WTC11 (cell line): ENCODE measurements around the gene CBFA2T3. TPM values are rescaled to one million over a fixed set of nuclear protein-coding genes. Genes with fewer than 3 reads are reported as not detected.

Experiments
- ATAC-seq: fragments of 200-7000 bp; cut with Tn5 transposase; 2 replicates; pipeline ENCODE4 v1.10.0; 2021; ENCODE audit warnings: mild to moderate bottlenecking, moderate library complexity
- CTCF ChIA-PET: fragments of 300-600 bp; sonication (Branson Sonifier 250); formaldehyde crosslinking; loops from one replicate; lab custom pipeline; 2021; ENCODE audit warnings: antibody characterized with exemption; lab: Charles Lee
- POLR2A ChIA-PET: fragments of 350-600 bp; sonication (Branson Sonifier 250); formaldehyde crosslinking; loops from one replicate; lab custom pipeline; 2021; ENCODE audit warnings: antibody characterized with exemption; lab: Charles Lee
- DNase-seq: peaks from one replicate; pipeline ENCODE4 v3.0.0; 2021; ENCODE audit warnings: low spot score
- H3K27ac Mint-ChIP-seq: 2 replicates; pipeline ENCODE4 v1.8.0; 2021; ENCODE audit warnings: mixed read lengths
- H3K27me3 Mint-ChIP-seq: 2 replicates; pipeline ENCODE4 v1.8.0; 2021; ENCODE audit warnings: low read depth, mild to moderate bottlenecking, moderate library complexity, mixed read lengths
- H3K36me3 Mint-ChIP-seq: 2 replicates; pipeline ENCODE4 v1.8.0; 2021; ENCODE audit warnings: mixed read lengths
- H3K4me1 Mint-ChIP-seq: 2 replicates; pipeline ENCODE4 v1.8.0; 2022; ENCODE audit warnings: mixed read lengths
- H3K4me3 Mint-ChIP-seq: 2 replicates; pipeline ENCODE4 v1.8.0; 2021; ENCODE audit warnings: mild to moderate bottlenecking, moderate library complexity, mixed read lengths
- H3K9me3 Mint-ChIP-seq: 2 replicates; pipeline ENCODE4 v1.8.0; 2021; ENCODE audit warnings: mixed read lengths
- CDX4 ChIP-seq: fragments of 250-450 bp; sonication (Bioruptor Pico); IDR thresholded peaks from 2 replicates; pipeline ENCODE4 v1.9.0; 2021; ENCODE audit warnings: moderate library complexity, mild to moderate bottlenecking, inconsistent platforms, borderline replicate concordance
- CREB1 ChIP-seq: sonication (generic); formaldehyde crosslinking; IDR thresholded peaks from 2 replicates; pipeline ENCODE4 v1.8.0; 2023; ENCODE audit warnings: mild to moderate bottlenecking, missing genetic modification reagents
- E2F1 ChIP-seq: sonication (generic); formaldehyde crosslinking; IDR thresholded peaks from 2 replicates; pipeline ENCODE4 v1.8.0; 2022; ENCODE audit warnings: mild to moderate bottlenecking, missing genetic modification reagents
- E2F4 ChIP-seq: sonication (generic); formaldehyde crosslinking; IDR thresholded peaks from 2 replicates; pipeline ENCODE4 v1.8.1; 2022; ENCODE audit warnings: low read depth, mild to moderate bottlenecking, moderate library complexity, missing genetic modification reagents, borderline replicate concordance
- ERG ChIP-seq: fragments of 250-450 bp; sonication (Bioruptor Pico); IDR thresholded peaks from 2 replicates; pipeline ENCODE4 v1.8.0; 2021; ENCODE audit warnings: mild to moderate bottlenecking
- FOXP1 ChIP-seq: sonication (generic); formaldehyde crosslinking; IDR thresholded peaks from 2 replicates; pipeline ENCODE4 v1.8.0; 2022; ENCODE audit warnings: missing genetic modification reagents, mild to moderate bottlenecking, moderate library complexity, borderline replicate concordance
- FOXP4 ChIP-seq: sonication (generic); formaldehyde crosslinking; IDR thresholded peaks from 2 replicates; pipeline ENCODE4 v1.8.0; 2022; ENCODE audit warnings: mild to moderate bottlenecking, missing genetic modification reagents
- HMGA2 ChIP-seq: fragments of 250-450 bp; sonication (Bioruptor Pico); IDR thresholded peaks from 2 replicates; pipeline ENCODE4 v1.4.0; 2021; ENCODE audit warnings: mild to moderate bottlenecking, moderate library complexity
- HMGXB4 ChIP-seq: sonication (generic); formaldehyde crosslinking; IDR thresholded peaks from 2 replicates; pipeline ENCODE4 v1.8.1; 2023; ENCODE audit warnings: mild to moderate bottlenecking, moderate library complexity, missing genetic modification reagents
- NFE2L1 ChIP-seq: sonication (generic); formaldehyde crosslinking; IDR thresholded peaks from 2 replicates; pipeline ENCODE4 v1.8.1; 2023; ENCODE audit warnings: missing genetic modification reagents
- PRDM15 ChIP-seq: sonication (generic); formaldehyde crosslinking; IDR thresholded peaks from 2 replicates; pipeline ENCODE4 v1.8.0; 2022; ENCODE audit warnings: missing genetic modification reagents
- PREB ChIP-seq: sonication (generic); formaldehyde crosslinking; IDR thresholded peaks from 2 replicates; pipeline ENCODE4 v1.8.1; 2022; ENCODE audit warnings: mild to moderate bottlenecking, missing genetic modification reagents, moderate library complexity, borderline replicate concordance
- TEAD4 ChIP-seq: sonication (generic); formaldehyde crosslinking; IDR thresholded peaks from 2 replicates; pipeline ENCODE4 v1.8.0; 2022; ENCODE audit warnings: mild to moderate bottlenecking, missing genetic modification reagents
- USF1 ChIP-seq: sonication (generic); formaldehyde crosslinking; IDR thresholded peaks from 2 replicates; pipeline ENCODE4 v1.8.0; 2022; ENCODE audit warnings: mild to moderate bottlenecking, missing genetic modification reagents
- ZNF138 ChIP-seq: sonication (generic); formaldehyde crosslinking; conservative IDR thresholded peaks from 2 replicates; pipeline ENCODE4 v1.8.1; 2022; ENCODE audit warnings: mild to moderate bottlenecking, moderate library complexity, missing genetic modification reagents
- ZNF263 ChIP-seq: sonication (generic); formaldehyde crosslinking; IDR thresholded peaks from 2 replicates; pipeline ENCODE4 v1.8.1; 2022; ENCODE audit warnings: low read depth, mild to moderate bottlenecking, moderate library complexity, missing genetic modification reagents
- ZNF396 ChIP-seq: fragments of 250-450 bp; sonication (Bioruptor Pico); IDR thresholded peaks from 2 replicates; pipeline ENCODE4 v1.8.0; 2021; ENCODE audit warnings: mild to moderate bottlenecking, moderate library complexity, borderline replicate concordance
- ZNF416 ChIP-seq: fragments of 250-450 bp; sonication (Bioruptor Pico); IDR thresholded peaks from 2 replicates; pipeline ENCODE4 v1.9.0; 2021; ENCODE audit warnings: mild to moderate bottlenecking, inconsistent platforms
- ZNF512 ChIP-seq: sonication (generic); formaldehyde crosslinking; IDR thresholded peaks from 2 replicates; pipeline ENCODE4 v1.8.1; 2022; ENCODE audit warnings: missing genetic modification reagents, borderline replicate concordance
- total RNA-seq: library from RNA; stranded (reverse); gene quantifications from 3 replicates; pipeline ENCODE4 v1.2.3, GENCODE V29; 2021

CBFA2T3 gene
- total RNA-seq, 1 experiment from 2014 or later, result 2.6 TPM

- no peaks in the 10 kb centered on the region for H3K36me3 Mint-ChIP-seq
Observed at GRCh38 chr16:88976366-88977017, 515 bp downstream of the CBFA2T3 start.

More at GRCh38 chr16:88976366-88977017, 515 bp downstream of the CBFA2T3 start:
- TF ChIP-seq E2F4 (CRISPR knock-in tag) (no peak), ZNF512 (no peak), ZNF263 (CRISPR knock-in tag) (no peak), FOXP1 (CRISPR knock-in tag) (no peak), HMGXB4 (CRISPR knock-in tag) (no peak), CREB1 (no peak), NFE2L1 (no peak), E2F1 (CRISPR knock-in tag) (no peak), HMGA2 (no peak), USF1 (no peak), PREB (CRISPR knock-in tag) (no peak), ERG (no peak), ZNF396 (CRISPR knock-in tag) (no peak), CDX4 (no peak), PRDM15 (CRISPR knock-in tag) (no peak), TEAD4 (CRISPR knock-in tag) (no peak), FOXP4 (CRISPR knock-in tag) (no peak), ZNF416 (CRISPR knock-in tag) (no peak), ZNF138 (no peak)
- no peaks in the 10 kb centered on the region for H3K27me3 Mint-ChIP-seq
- no peaks in the 10 kb centered on the region for H3K9me3 Mint-ChIP-seq
- ATAC-seq (no peak), DNase-seq (no peak)
- CTCF ChIA-PET, result interaction anchor here (1.1 to 1.2 kb wide), 2 partner anchors 191 to 239 kb away, joined by 3 to 4 read pairs; no protein-coding TSS in a partner anchor
- no peak overlapping the region for H3K27ac Mint-ChIP-seq
- H3K4me3 Mint-ChIP-seq, result no peak overlapping the region
- no peaks in the 10 kb centered on the region for H3K4me1 Mint-ChIP-seq
- POLR2A ChIA-PET, result no interaction called here
